Measurements from ENCODE around the gene TGM3. TPM values are rescaled to one million over a fixed set of nuclear protein-coding genes. Genes with fewer than 3 reads are reported as not detected.

The TGM3 gene
- total and polyA plus RNA-seq, 2 experiments from 2014 or later: 0.08 TPM; not detected in 1

DNA sequence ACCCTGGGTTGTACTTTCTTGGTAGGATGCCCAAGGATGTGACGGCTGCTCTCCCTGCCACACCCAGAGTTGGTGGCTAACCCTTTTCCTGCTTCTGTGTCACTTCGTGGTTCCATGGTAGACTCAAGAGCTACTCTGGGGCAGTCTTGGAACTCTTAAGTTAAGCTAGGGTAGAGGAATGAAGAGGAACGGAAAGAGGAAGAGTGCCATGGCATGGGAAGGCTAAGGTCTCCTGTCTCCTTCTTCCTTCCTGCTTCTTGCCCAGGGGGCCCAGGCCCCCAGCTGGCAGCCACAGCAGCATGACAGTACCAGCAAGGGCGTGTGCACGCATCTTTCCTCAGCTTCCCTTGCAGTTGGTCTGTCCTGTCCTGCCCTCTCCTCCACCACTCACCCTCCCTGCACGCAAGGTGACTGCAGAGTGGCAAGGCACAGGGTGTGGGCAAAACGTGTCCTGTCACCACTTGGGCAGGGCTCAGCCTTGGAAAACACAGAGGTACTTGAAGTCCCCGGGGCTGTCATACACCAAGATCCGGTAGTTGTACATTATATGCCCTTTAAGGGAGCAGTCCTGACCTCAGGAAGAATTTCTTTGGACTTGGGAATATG lies 39.8 kb upstream of the TGM3 start (continued):
- TF ChIP-seq, protein P1, sequence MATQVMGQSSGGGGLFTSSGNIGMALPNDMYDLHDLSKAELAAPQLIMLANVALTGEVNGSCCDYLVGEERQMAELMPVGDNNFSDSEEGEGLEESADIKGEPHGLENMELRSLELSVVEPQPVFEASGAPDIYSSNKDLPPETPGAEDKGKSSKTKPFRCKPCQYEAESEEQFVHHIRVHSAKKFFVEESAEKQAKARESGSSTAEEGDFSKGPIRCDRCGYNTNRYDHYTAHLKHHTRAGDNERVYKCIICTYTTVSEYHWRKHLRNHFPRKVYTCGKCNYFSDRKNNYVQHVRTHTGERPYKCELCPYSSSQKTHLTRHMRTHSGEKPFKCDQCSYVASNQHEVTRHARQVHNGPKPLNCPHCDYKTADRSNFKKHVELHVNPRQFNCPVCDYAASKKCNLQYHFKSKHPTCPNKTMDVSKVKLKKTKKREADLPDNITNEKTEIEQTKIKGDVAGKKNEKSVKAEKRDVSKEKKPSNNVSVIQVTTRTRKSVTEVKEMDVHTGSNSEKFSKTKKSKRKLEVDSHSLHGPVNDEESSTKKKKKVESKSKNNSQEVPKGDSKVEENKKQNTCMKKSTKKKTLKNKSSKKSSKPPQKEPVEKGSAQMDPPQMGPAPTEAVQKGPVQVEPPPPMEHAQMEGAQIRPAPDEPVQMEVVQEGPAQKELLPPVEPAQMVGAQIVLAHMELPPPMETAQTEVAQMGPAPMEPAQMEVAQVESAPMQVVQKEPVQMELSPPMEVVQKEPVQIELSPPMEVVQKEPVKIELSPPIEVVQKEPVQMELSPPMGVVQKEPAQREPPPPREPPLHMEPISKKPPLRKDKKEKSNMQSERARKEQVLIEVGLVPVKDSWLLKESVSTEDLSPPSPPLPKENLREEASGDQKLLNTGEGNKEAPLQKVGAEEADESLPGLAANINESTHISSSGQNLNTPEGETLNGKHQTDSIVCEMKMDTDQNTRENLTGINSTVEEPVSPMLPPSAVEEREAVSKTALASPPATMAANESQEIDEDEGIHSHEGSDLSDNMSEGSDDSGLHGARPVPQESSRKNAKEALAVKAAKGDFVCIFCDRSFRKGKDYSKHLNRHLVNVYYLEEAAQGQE (IDR thresholded peaks at IDR 0.05; ENCODE audit: unreplicated experiment): no peak
- no peak for TF ChIP-seq EZH2phosphoT487 (IDR thresholded peaks at IDR 0.05; ENCODE audit: unreplicated experiment)
- no peak for TF ChIP-seq ETS1 (IDR thresholded peaks at IDR 0.05)
- TF ChIP-seq ZNF331 (CRISPR knock-in tag; IDR thresholded peaks at IDR 0.05; ENCODE audit: low read depth): no peak

DNA sequence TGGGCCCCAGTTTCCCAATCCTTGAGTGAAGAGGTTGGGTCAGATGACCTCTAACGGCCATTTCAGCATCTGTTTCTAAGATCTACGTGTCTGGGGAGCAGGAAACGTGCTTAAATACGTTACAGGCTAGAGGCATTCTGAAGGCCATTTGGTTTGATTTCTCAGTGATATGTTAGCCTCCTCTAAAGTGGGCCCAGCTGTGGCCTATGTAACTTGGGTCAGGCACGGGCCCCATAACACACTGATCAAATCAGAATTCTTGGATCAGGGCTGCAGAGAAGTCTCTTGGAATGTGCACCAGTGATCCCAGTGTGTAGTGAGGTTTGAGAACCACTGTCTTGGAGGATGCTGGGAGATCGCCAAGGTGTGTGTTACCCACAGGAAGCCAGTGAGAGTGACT lies 36.1 kb upstream of the TGM3 start:
- Histone ChIP-seq H3K27me3 (ENCODE audit: insufficient read depth) (no peaks in the 10 kb centered on the region), H4K20me1 (replicated peaks; ENCODE audit: insufficient read depth) (no peaks in the 10 kb centered on the region), H3K36me3 (ENCODE audit: insufficient read depth) (no peaks in the 10 kb centered on the region), H3F3A (replicated peaks; ENCODE audit: low read depth) (no peaks in the 10 kb centered on the region), H3K4me2 (no peak overlapping the region), H2AFZ (peak overlapping the region; percentile 47; the same call in 1 of the 2 replicates), H3K4me1 (ENCODE audit: insufficient read depth) (no peaks in the 10 kb centered on the region; the same call in 1 of the 2 replicates), H3K9me2 (ENCODE audit: insufficient read depth) (no peaks in the 10 kb centered on the region), H3K4me3 (no peak overlapping the region), H3K27ac (ENCODE audit: low read depth) (no peak overlapping the region), H3K79me2 (replicated peaks; ENCODE audit: insufficient read depth) (no peaks in the 10 kb centered on the region)
- no peak for ATAC-seq
- H3K9me3 Mint-ChIP-seq: no peaks in the 10 kb centered on the region
- DNase-seq (ENCODE audit: low spot score): no peak
- no peak overlapping the region for H3K4me3 Mint-ChIP-seq
- H3K36me3 Mint-ChIP-seq (ENCODE audit: low read depth): no peaks in the 10 kb centered on the region
- peaks cover 5% of the 10 kb centered on the region for H3K27me3 Mint-ChIP-seq (ENCODE audit: insufficient read depth, low read depth, poor library complexity)
- H3K27ac Mint-ChIP-seq: no peak overlapping the region
- H3K4me1 Mint-ChIP-seq: peaks cover 8% of the 10 kb centered on the region; the same call in 2 of the 3 replicates
- no peak for TF ChIP-seq ZNF331 (CRISPR knock-in tag; IDR thresholded peaks at IDR 0.05; ENCODE audit: low read depth)
- TF ChIP-seq ETS1 (IDR thresholded peaks at IDR 0.05): no peak
- no peak for TF ChIP-seq POLR2AphosphoS5 (IDR thresholded peaks at IDR 0.05; ENCODE audit: low read depth)
- TF ChIP-seq JUNB (IDR thresholded peaks at IDR 0.05; ENCODE audit: unreplicated experiment): no peak
- no peak for TF ChIP-seq ZNF114 (CRISPR knock-in tag; IDR thresholded peaks at IDR 0.05)
- no peak for TF ChIP-seq NANOG (IDR thresholded peaks at IDR 0.05; ENCODE audit: borderline replicate concordance)
- TF ChIP-seq CREB1 (CRISPR knock-in tag; IDR thresholded peaks at IDR 0.05; ENCODE audit: low read depth): no peak
- TF ChIP-seq CTCF (conservative IDR thresholded peaks at IDR 0.05; ENCODE audit: low read depth in 2 of 2): no peak
- TF ChIP-seq EZH2 (IDR thresholded peaks at IDR 0.05; ENCODE audit: low read depth, unreplicated experiment): no peak
- TF ChIP-seq, protein P1 (IDR thresholded peaks at IDR 0.05; ENCODE audit: unreplicated experiment): no peak
- no peak for TF ChIP-seq STAT1 (IDR thresholded peaks at IDR 0.05; ENCODE audit: unreplicated experiment)
- TF ChIP-seq EZH2phosphoT487 (IDR thresholded peaks at IDR 0.05; ENCODE audit: unreplicated experiment): no peak
